Left ventricle myocardium superior (tissue), 1 donor: ENCODE measurements around the gene OR9A4. TPM values are rescaled to one million over a fixed set of nuclear protein-coding genes. Genes with fewer than 3 reads are reported as not detected.
A peak's percentile ranks its signal among the peaks of the same experiment; 100 is the strongest.

ENCODE experiments used
- ATAC-seq: fragments of 200-7000 bp; cut with Tn5 transposase; one replicate; pipeline ENCODE4 v1.9.1; 2020; ENCODE audit warnings: mild to moderate bottlenecking, moderate library complexity
- DNase-seq: peaks from one replicate; pipeline ENCODE4 v3.0.0-alpha.2; 2020
- intact Hi-C: fragments of 100-400 bp; cut with micrococcal nuclease; formaldehyde crosslinking; loops from one replicate; pipeline ENCODE4 v1.11.0; 2022
- total RNA-seq: library from RNA; stranded (reverse); fragmentation: NEBNext Ultra II Directional; extraction: Animal tissue kit (Norgen Biotek cat#: 25700); gene quantifications from one replicate; pipeline ENCODE4 v1.2.1, GENCODE V29; 2021
- donor health status: DM: no; HTN: yes; CAD: no; lungs with severe emphysema.

OR9A4 gene
- total RNA-seq, 1 donor from 2014 or later: not detected

- DNase-seq (no peak), ATAC-seq (no peak)
- intact Hi-C loops: no loop called here
Observed at GRCh38 chr7:141943846-141944245, 27.6 kb downstream of the OR9A4 start.

GRCh38 chr7:141944811-141945210, 28.6 kb downstream of the OR9A4 start:
- ATAC-seq: no peak
- intact Hi-C loops: no loop called here

GRCh38 chr7:141945356-141945755, 29.2 kb downstream of the OR9A4 start:
- no peak for DNase-seq

More at GRCh38 chr7:141944811-141945210, 28.6 kb downstream of the OR9A4 start:
- no peak for DNase-seq

GRCh38 chr7:141946796-141947195, 30.6 kb downstream of the OR9A4 start, which contains the start of gene CLEC5A:
TSS of gene CLEC5A (minus strand) at chr7:141946974. CDS start at chr7:141946292, 682 bp downstream.
- ATAC-seq: no peak
- no peak for DNase-seq
- intact Hi-C loops: no loop called here

More at GRCh38 chr7:141945356-141945755, 29.2 kb downstream of the OR9A4 start:
- intact Hi-C loops: no loop called here
- ATAC-seq: no peak

GRCh38 chr7:141949021-141949420, 32.8 kb downstream of the OR9A4 start:
- ATAC-seq (no peak), DNase-seq (no peak)
- intact Hi-C loops: no loop called here

- ATAC-seq (no peak), DNase-seq (no peak)
- intact Hi-C loops: no loop called here
Observed at GRCh38 chr7:141949451-141949850, 33.3 kb downstream of the OR9A4 start.

- no peak for DNase-seq
- intact Hi-C loops: no loop called here
- no peak for ATAC-seq
Observed at GRCh38 chr7:141949911-141950310, 33.7 kb downstream of the OR9A4 start.

GRCh38 chr7:141950806-141951205, 34.6 kb downstream of the OR9A4 start:
- intact Hi-C loops: no loop called here
- DNase-seq: no peak

GRCh38 chr7:141952461-141952860, 36.3 kb downstream of the OR9A4 start:
- DNase-seq (no peak), ATAC-seq (no peak)
- intact Hi-C loops: no loop called here

More at GRCh38 chr7:141950806-141951205, 34.6 kb downstream of the OR9A4 start:
- no peak for ATAC-seq

- ATAC-seq: no peak
- DNase-seq: no peak
- intact Hi-C loops: no loop called here
Observed at GRCh38 chr7:141954334-141954733, 38.1 kb downstream of the OR9A4 start.

- intact Hi-C loops: no loop called here
- ATAC-seq: peak; percentile 18
- no peak for DNase-seq
Observed at GRCh38 chr7:141956084-141956483, 39.9 kb downstream of the OR9A4 start.

GRCh38 chr7:141960687-141961422, 44.7 kb downstream of the OR9A4 start:
- ATAC-seq: peak; percentile 26
- intact Hi-C loops: no loop called here
- DNase-seq: no peak

Other genes starting within 250 kb of the OR9A4 start
- gene DENND11, start 214.2 kb upstream of the OR9A4 start, total RNA-seq: 10.8 TPM
- not detected for gene WEE2, start 208.0 kb upstream of the OR9A4 start, total RNA-seq
- 98.4 TPM for gene SSBP1, start 178.0 kb upstream of the OR9A4 start, total RNA-seq
- 0.47 TPM for gene TAS2R3, start 152.3 kb upstream of the OR9A4 start, total RNA-seq
- 0.20 TPM for gene TAS2R4, start 139.7 kb upstream of the OR9A4 start, total RNA-seq
- gene TAS2R5, start 126.2 kb upstream of the OR9A4 start, total RNA-seq: not detected
- gene PRSS37, start 74.9 kb upstream of the OR9A4 start, total RNA-seq: not detected
- gene CLEC5A, start 30.6 kb downstream of the OR9A4 start, total RNA-seq: 0.50 TPM
- gene TAS2R38, start 57.4 kb downstream of the OR9A4 start, total RNA-seq: not detected
- 1.1 TPM for gene MGAM, start 79.5 kb downstream of the OR9A4 start, total RNA-seq
- 0.07 TPM for gene MGAM2, start 195.3 kb downstream of the OR9A4 start, total RNA-seq